Activated CD4-positive, alpha-beta memory T cell treated with anti-CD3 and anti-CD28 coated beads, Interleukin-2, amount 10 ng/mL, durations not matched to agents 7 days and 5 days (primary cell): Measurements from ENCODE around the gene ABHD12B. TPM values are rescaled to one million over a fixed set of nuclear protein-coding genes. Genes with fewer than 3 reads are reported as not detected.
"Not testable (repeated sequence)": the region's sequence is repeated elsewhere in the genome, so short reads cannot be mapped to it uniquely, and the experiment has no call there.

Source experiments
- CTCF ChIA-PET: fragments of 350-600 bp; sonication (Branson Sonifier 250); formaldehyde crosslinking; loops from one replicate; lab custom pipeline; 2021; ENCODE audit warnings: antibody characterized with exemption, inconsistent platforms; lab: Charles Lee
- POLR2A ChIA-PET: fragments of 350-600 bp; sonication (Branson Sonifier 250); formaldehyde crosslinking; loops from one replicate; lab custom pipeline; 2021; ENCODE audit warnings: antibody characterized with exemption; lab: Charles Lee
- DNase-seq: peaks from one replicate; pipeline ENCODE4 v3.0.0-alpha.2; 2020
- H3K27ac Mint-ChIP-seq: one replicate; pipeline ENCODE4 v1.8.0; 2021; ENCODE audit warnings: mild to moderate bottlenecking, mixed read lengths
- H3K27me3 Mint-ChIP-seq: one replicate; pipeline ENCODE4 v1.8.0; 2021; ENCODE audit warnings: mixed read lengths
- H3K36me3 Mint-ChIP-seq: one replicate; pipeline ENCODE4 v1.8.0; 2021; ENCODE audit warnings: low read depth, mixed read lengths
- H3K4me1 Mint-ChIP-seq: one replicate; pipeline ENCODE4 v1.8.0; 2021; ENCODE audit warnings: mixed read lengths
- H3K4me3 Mint-ChIP-seq: one replicate; pipeline ENCODE4 v1.8.0; 2021; ENCODE audit warnings: mild to moderate bottlenecking, mixed read lengths
- H3K9me3 Mint-ChIP-seq: one replicate; pipeline ENCODE4 v1.8.0; 2021; ENCODE audit warnings: mixed read lengths
- total RNA-seq, 2 experiments: library from RNA; stranded (reverse); gene quantifications; one replicate each; pipeline ENCODE4 v1.2.3, GENCODE V29; 2021

Gene ABHD12B
- total RNA-seq, 2 experiments from 2014 or later: not detected

DNA sequence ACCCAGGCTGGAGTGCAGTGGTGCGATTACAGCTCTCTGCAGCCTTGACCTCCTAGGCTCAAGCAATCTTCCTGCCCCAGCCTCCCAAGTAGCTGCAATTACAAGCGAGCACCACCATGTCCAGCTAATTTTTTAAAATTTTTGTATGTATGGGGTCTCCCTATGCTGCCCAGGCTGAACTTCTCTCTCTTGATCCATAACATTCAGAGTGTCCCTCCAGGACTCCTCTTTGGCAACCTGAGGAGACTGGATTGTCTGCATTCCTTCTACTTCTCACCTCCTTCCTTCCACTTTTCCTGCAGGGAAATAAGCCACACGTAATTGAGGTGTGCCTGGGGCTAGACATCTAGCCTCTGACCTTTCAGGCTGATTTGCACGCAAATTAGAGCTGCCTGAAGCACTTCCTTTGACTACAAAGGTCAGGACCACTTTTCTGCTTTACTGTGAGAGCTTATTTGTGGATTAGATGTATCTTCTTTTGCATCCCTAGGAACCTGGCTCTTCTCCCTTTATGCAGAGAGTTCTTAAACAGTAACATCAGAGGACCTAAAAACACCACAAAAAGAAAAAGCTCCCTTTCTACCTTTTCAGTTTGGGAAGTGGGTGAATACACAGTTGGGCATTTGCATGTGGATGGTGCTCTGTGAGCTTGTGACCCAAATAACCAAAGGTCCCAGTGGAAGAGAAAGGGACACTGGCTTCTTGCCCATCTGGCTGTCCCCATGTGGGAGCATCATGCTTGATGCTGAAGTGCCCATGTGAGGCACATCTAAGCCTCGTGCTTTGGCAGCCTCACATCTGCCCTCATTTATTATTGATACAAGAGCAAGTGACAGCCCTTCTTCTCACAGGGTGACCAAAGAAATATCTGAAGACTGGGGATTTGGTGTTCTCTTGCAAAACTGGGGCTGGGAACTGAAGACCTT lies 38.9 kb downstream of the ABHD12B start:
- peaks cover 15% of the 10 kb centered on the region for H3K27me3 Mint-ChIP-seq
- no peak for DNase-seq
- H3K27ac Mint-ChIP-seq: no peak overlapping the region
- no peaks in the 10 kb centered on the region for H3K4me1 Mint-ChIP-seq
- H3K36me3 Mint-ChIP-seq: no peaks in the 10 kb centered on the region
- H3K4me3 Mint-ChIP-seq: no peak overlapping the region
- ChIA-PET CTCF (no interaction called here), POLR2A (no interaction called here)
- no peaks in the 10 kb centered on the region for H3K9me3 Mint-ChIP-seq

DNA sequence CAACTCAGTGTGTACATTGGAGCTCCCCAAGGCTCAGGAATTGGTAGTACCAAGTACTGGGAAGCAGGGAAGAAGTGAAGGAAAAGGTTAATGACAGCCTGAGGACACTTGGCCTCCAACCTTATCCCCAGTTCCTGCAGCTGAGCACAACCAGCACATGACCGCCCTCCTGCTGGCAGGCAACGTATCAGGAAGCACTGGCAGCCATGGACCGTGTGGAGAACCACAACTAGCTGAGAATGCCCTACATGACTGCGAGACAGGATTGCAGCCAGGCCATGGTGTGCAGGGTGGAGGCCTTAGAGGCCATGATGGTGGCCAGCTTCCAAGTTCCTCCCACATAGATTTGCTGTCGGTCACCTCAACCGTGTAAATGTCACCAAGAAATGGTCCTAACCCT lies 45.6 kb downstream of the ABHD12B start:
- ChIA-PET POLR2A (no interaction called here), CTCF (no interaction called here)
- no peak overlapping the region for H3K27ac Mint-ChIP-seq
- H3K4me1 Mint-ChIP-seq: no peaks in the 10 kb centered on the region
- H3K36me3 Mint-ChIP-seq: no peaks in the 10 kb centered on the region
- no peak for DNase-seq
- no peak overlapping the region for H3K4me3 Mint-ChIP-seq
- no peaks in the 10 kb centered on the region for H3K9me3 Mint-ChIP-seq
- peaks cover 16% of the 10 kb centered on the region for H3K27me3 Mint-ChIP-seq

DNA sequence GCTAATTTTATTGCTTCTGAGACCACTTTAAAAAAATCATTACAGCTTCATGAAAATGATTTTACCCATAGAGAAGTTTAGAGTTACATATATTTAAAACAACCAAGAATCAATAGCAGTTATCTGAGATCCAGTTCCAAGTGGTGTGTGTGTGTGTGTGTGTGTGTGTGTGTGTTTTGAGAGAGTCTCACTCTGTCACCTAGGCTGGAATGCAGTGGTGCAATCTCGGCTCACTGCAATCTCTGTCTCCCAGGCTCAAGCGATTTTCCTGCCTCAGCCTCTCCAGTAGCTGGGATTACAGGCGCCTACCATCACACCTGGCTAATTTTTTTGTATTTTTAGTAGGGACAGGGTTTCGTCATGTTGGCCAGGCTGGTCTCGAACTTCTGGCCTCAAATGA lies 47.7 kb downstream of the ABHD12B start:
- POLR2A ChIA-PET, H3K27ac Mint-ChIP-seq, H3K4me1 Mint-ChIP-seq, DNase-seq, H3K9me3 Mint-ChIP-seq, H3K4me3 Mint-ChIP-seq, H3K36me3 Mint-ChIP-seq, CTCF ChIA-PET: not testable (repeated sequence)
- H3K27me3 Mint-ChIP-seq: peaks cover 19% of the 10 kb centered on the region

GRCh38 chr14:50920482-50921230 lies 48.8 kb downstream of the ABHD12B start:
- no peak for DNase-seq
- no peak overlapping the region for H3K4me3 Mint-ChIP-seq
- H3K27me3 Mint-ChIP-seq: peaks cover 15% of the 10 kb centered on the region
- POLR2A ChIA-PET: no interaction called here
- CTCF ChIA-PET: no interaction called here
- H3K36me3 Mint-ChIP-seq: no peaks in the 10 kb centered on the region
- H3K27ac Mint-ChIP-seq: no peak overlapping the region
- no peaks in the 10 kb centered on the region for H3K9me3 Mint-ChIP-seq
- H3K4me1 Mint-ChIP-seq: no peaks in the 10 kb centered on the region

- no peaks in the 10 kb centered on the region for H3K4me1 Mint-ChIP-seq
- H3K9me3 Mint-ChIP-seq: no peaks in the 10 kb centered on the region
- H3K27me3 Mint-ChIP-seq: peaks cover 14% of the 10 kb centered on the region
- POLR2A ChIA-PET: no interaction called here
- CTCF ChIA-PET: no interaction called here
- no peak overlapping the region for H3K4me3 Mint-ChIP-seq
- H3K27ac Mint-ChIP-seq: no peak overlapping the region
- H3K36me3 Mint-ChIP-seq: no peaks in the 10 kb centered on the region
- DNase-seq: no peak
These were observed 51.0 kb downstream of the ABHD12B start for GRCh38 chr14:50922803-50923202.

- Mint-ChIP-seq H3K27ac (no peak overlapping the region), H3K4me3 (no peak overlapping the region), H3K36me3 (no peaks in the 10 kb centered on the region), H3K9me3 (no peaks in the 10 kb centered on the region), H3K27me3 (peaks cover 7% of the 10 kb centered on the region), H3K4me1 (no peaks in the 10 kb centered on the region)
- POLR2A ChIA-PET: no interaction called here
- CTCF ChIA-PET: no interaction called here
- no peak for DNase-seq
These were observed 52.4 kb downstream of the ABHD12B start for GRCh38 chr14:50924236-50924635.

GRCh38 chr14:50924843-50925242 lies 53.0 kb downstream of the ABHD12B start:
- CTCF ChIA-PET: no interaction called here
- H3K4me1 Mint-ChIP-seq: no peaks in the 10 kb centered on the region

GRCh38 chr14:50926851-50927386 lies 55.1 kb downstream of the ABHD12B start:
- Mint-ChIP-seq H3K9me3 (no peaks in the 10 kb centered on the region), H3K27me3 (peaks cover 14% of the 10 kb centered on the region), H3K4me3 (no peak overlapping the region), H3K27ac (no peak overlapping the region), H3K36me3 (no peaks in the 10 kb centered on the region), H3K4me1 (no peaks in the 10 kb centered on the region)
- ChIA-PET POLR2A (no interaction called here), CTCF (no interaction called here)
- no peak for DNase-seq

More at GRCh38 chr14:50924843-50925242, 53.0 kb downstream of the ABHD12B start:
- H3K27me3 Mint-ChIP-seq: peaks cover 10% of the 10 kb centered on the region
- H3K27ac Mint-ChIP-seq: no peak overlapping the region
- no peaks in the 10 kb centered on the region for H3K36me3 Mint-ChIP-seq
- no peak for DNase-seq
- POLR2A ChIA-PET: no interaction called here
- H3K4me3 Mint-ChIP-seq: no peak overlapping the region
- H3K9me3 Mint-ChIP-seq: no peaks in the 10 kb centered on the region

DNA sequence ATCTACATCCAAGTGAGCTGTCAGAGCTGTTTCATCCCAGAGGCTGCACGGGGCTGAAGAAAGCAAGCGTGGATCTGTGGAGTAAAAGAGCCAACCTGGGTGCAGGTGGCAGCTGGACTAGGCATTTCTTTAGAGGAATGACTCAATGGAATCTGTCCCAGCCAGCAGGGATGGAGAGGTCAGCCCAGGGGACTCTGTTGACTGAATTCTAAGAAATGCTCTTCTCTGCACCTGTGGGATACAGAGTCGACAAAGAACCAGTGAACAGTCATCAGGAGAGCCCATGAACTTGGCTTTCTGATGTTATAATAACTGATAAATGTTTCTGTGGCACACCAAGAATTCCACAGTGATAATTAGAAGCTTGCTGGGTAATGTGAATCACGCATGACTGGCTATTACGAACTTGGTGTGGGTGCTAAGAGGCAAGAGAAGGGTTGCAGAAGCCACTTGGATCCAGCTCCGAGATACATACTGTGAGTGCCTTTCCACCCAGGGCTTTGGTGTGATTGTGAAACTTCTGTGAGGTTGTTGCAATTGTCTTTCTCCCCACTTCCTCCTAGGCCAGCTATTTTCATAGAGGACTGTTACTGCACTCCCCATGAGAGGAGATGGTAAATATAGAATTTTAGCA lies 56.3 kb downstream of the ABHD12B start:
- H3K9me3 Mint-ChIP-seq: no peaks in the 10 kb centered on the region
- no peaks in the 10 kb centered on the region for H3K4me1 Mint-ChIP-seq
- POLR2A ChIA-PET: no interaction called here
- CTCF ChIA-PET: no interaction called here
- no peaks in the 10 kb centered on the region for H3K36me3 Mint-ChIP-seq
- H3K27ac Mint-ChIP-seq: no peak overlapping the region
- DNase-seq: no peak
- no peak overlapping the region for H3K4me3 Mint-ChIP-seq
- H3K27me3 Mint-ChIP-seq: peaks cover 17% of the 10 kb centered on the region

DNA sequence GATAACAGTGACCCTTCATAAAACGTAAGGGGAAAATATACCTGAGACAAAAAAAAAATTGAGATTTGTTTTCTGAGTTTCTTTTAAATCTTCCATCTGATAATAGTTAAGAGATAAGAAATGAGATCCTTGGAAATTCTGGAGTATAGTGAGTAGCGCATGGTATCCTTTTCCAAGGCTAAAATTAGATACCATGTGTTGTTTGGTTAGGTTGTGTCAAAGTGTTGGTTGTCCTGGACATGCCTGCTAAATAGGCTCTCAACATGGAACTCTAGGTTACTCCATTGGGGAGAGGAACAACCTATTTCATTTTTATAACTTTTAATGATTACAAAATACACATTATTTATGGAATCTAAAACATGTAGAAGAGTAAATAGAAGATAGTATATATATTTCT lies 57.7 kb downstream of the ABHD12B start:
- H3K4me1 Mint-ChIP-seq: no peaks in the 10 kb centered on the region
- H3K4me3 Mint-ChIP-seq: no peak overlapping the region
- no peak for DNase-seq
- POLR2A ChIA-PET: no interaction called here
- H3K36me3 Mint-ChIP-seq: no peaks in the 10 kb centered on the region
- CTCF ChIA-PET: no interaction called here
- H3K9me3 Mint-ChIP-seq: no peaks in the 10 kb centered on the region
- H3K27me3 Mint-ChIP-seq: peaks cover 16% of the 10 kb centered on the region
- H3K27ac Mint-ChIP-seq: no peak overlapping the region

DNA sequence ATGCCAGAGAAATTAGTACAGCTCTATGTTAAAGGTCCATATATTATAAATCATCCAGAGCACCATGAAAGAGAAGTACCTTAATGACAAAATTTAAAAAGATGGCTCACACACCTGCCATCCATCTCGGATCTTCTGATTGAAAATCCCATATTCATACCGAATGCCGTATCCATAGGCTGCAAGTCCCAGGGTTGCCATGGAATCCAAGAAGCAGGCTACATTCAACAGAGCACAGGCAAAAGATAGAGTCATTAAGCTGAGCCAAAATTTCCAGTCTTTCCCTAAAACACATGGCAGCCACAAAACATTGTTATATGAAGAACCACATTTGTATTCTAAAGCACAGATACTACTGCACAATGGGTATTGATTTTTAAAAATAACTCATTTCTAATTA lies 59.7 kb downstream of the ABHD12B start:
- Mint-ChIP-seq H3K36me3 (no peaks in the 10 kb centered on the region), H3K4me3 (no peak overlapping the region), H3K9me3 (no peaks in the 10 kb centered on the region), H3K4me1 (no peaks in the 10 kb centered on the region), H3K27me3 (peaks cover 21% of the 10 kb centered on the region), H3K27ac (no peak overlapping the region)
- ChIA-PET POLR2A (no interaction called here), CTCF (no interaction called here)
- DNase-seq: no peak

GRCh38 chr14:50932156-50932555 lies 60.3 kb downstream of the ABHD12B start:
- CTCF ChIA-PET: no interaction called here
- DNase-seq: no peak
- H3K27ac Mint-ChIP-seq: no peak overlapping the region
- POLR2A ChIA-PET: no interaction called here
- H3K4me3 Mint-ChIP-seq: no peak overlapping the region
- no peaks in the 10 kb centered on the region for H3K9me3 Mint-ChIP-seq
- peaks cover 21% of the 10 kb centered on the region for H3K27me3 Mint-ChIP-seq
- H3K4me1 Mint-ChIP-seq: no peaks in the 10 kb centered on the region
- no peaks in the 10 kb centered on the region for H3K36me3 Mint-ChIP-seq
